Measurements from ENCODE around the gene XPOT. TPM values are rescaled to one million over a fixed set of nuclear protein-coding genes. Genes with fewer than 3 reads are reported as not detected.

XPOT gene
- total and polyA plus RNA-seq, 2 of the 4 experiments (the other 2 are of a cell fraction), result 40.9 to 80.8 TPM

GRCh38 chr12:64475518-64475917, 71.3 kb downstream of the XPOT start:
- no peak overlapping the region for H4K8ac ChIP-seq (ENCODE audit: low read depth in 2 of 2, low read length in 2 of 2)
- H2AK5ac ChIP-seq (ENCODE audit: low read depth, low read length), result no peak overlapping the region
- no peak overlapping the region for H3K18ac ChIP-seq (ENCODE audit: low read depth, low read length)
- dilution Hi-C loops (cut with HindIII; ENCODE audit: low sequenced_read_pairs, unreplicated experiment) (no loop called here), intact Hi-C loops (cut with micrococcal nuclease) (no loop called here), in situ Hi-C loops (cut with MboI; ENCODE audit: low sequenced_read_pairs) (no loop called here)
- no peak overlapping the region for H3K9ac ChIP-seq (ENCODE audit: low read depth, low read length)
- no peak overlapping the region for H4K5ac ChIP-seq (ENCODE audit: low read depth, low read length)
- no peak overlapping the region for H2AFZ ChIP-seq (replicated peaks; ENCODE audit: low read length, poor library complexity)
- no peak overlapping the region for H3K4me2 ChIP-seq (ENCODE audit: low read depth, low read length)
- no peaks in the 10 kb centered on the region for H3K4me1 ChIP-seq (ENCODE audit: control insufficient read depth, insufficient read depth, low read length)
- no peak overlapping the region for H2BK120ac ChIP-seq (ENCODE audit: low read depth, low read length)
- H2BK5ac ChIP-seq (ENCODE audit: low read depth, low read length, poor library complexity, severe bottlenecking), result no peak overlapping the region
- H2BK20ac ChIP-seq (ENCODE audit: low read depth, low read length), result no peak overlapping the region
- no peak overlapping the region for H3K27ac ChIP-seq (ENCODE audit: insufficient read depth, low read length)
- BruUV-seq (replicated peaks), result no TSS peak
- no peak overlapping the region for H3K4me3 ChIP-seq (ENCODE audit: insufficient read depth, low read depth, low read length)
- no peaks in the 10 kb centered on the region for H3K27me3 ChIP-seq (ENCODE audit: control insufficient read depth, insufficient read depth, low read length)
- TF ChIP-seq RFX5 (IDR thresholded peaks at IDR 0.05; ENCODE audit: low read depth, low read length), result no peak
- no peak for TF ChIP-seq RAD21 (IDR thresholded peaks at IDR 0.05; ENCODE audit: low read length)
- no peak for TF ChIP-seq NFE2L2 (IDR thresholded peaks at IDR 0.05; ENCODE audit: low read depth, low read length)
- TF ChIP-seq POLR2A (IDR thresholded peaks at IDR 0.05; ENCODE audit: low read depth, low read length), result no peak
- no peak for TF ChIP-seq MAZ (IDR thresholded peaks at IDR 0.05; ENCODE audit: borderline replicate concordance, low read depth, low read length)
- no peak for TF ChIP-seq FOS (IDR thresholded peaks at IDR 0.05; ENCODE audit: low read depth, low read length)
- ChIA-PET POLR2A (ENCODE audit: unreplicated experiment) (no interaction called here), CTCF (no interaction called here)
- peaks cover 28% of the 10 kb centered on the region for H3K36me3 ChIP-seq (ENCODE audit: control insufficient read depth, insufficient read depth, low read length)
- peaks cover 23 to 25% of the 10 kb centered on the region in 2 experiments for H3K79me1 ChIP-seq (ENCODE audit: low read depth in 1 of 2, low read length in 2 of 2)
- H3K9me3 ChIP-seq (ENCODE audit: control insufficient read depth, insufficient read depth, low read length), result peaks cover 3% of the 10 kb centered on the region; the same call in 1 of the 2 replicates
- no peak overlapping the region for H2BK15ac ChIP-seq (ENCODE audit: low read depth, low read length)
- 100% methylated on average over 1 of the region's 4 CpGs; no CpG with 5 or more reads in 1 of the 2 experiments for WGBS, 2 experiments (ENCODE audit: extremely low coverage in 2 of 2, insufficient read length in 1 of 2)
- H3K23ac ChIP-seq (ENCODE audit: low read depth, low read length), result no peak overlapping the region
- ATAC-seq (ENCODE audit: low read depth) (no peak), DNase-seq (no peak)
- no peak overlapping the region for H3K4ac ChIP-seq (ENCODE audit: low read depth, low read length)
- H3K56ac ChIP-seq (ENCODE audit: extremely low read depth, insufficient read depth, low read length), result no peak overlapping the region
- H2AK9ac ChIP-seq (replicated peaks; ENCODE audit: low read depth, low read length, poor library complexity), result no peak overlapping the region
- 0 out of 2 replicates have a peak, but pooled peaks cover 4% of the 10 kb centered on the region for H4K20me1 ChIP-seq (ENCODE audit: insufficient read depth, low read length)
- H4K91ac ChIP-seq (ENCODE audit: insufficient read depth, low read depth, low read length), result no peak overlapping the region
- H3K14ac ChIP-seq (replicated peaks; ENCODE audit: low read depth, low read length), result no peak overlapping the region
- H3K9me1 ChIP-seq (ENCODE audit: insufficient read depth, low read length), result 0 out of 2 replicates have a peak, but pooled peaks cover 3% of the 10 kb centered on the region
